ENCODE results near the gene PRKCZ. TPM values are rescaled to one million over a fixed set of nuclear protein-coding genes. Genes with fewer than 3 reads are reported as not detected.

The PRKCZ gene
- total RNA-seq, 3 donors from 2014 or later (not counting 1 experiment from before 2014, with no cell fraction given): 25.1 to 37.1 (median 30.5) TPM

DNA sequence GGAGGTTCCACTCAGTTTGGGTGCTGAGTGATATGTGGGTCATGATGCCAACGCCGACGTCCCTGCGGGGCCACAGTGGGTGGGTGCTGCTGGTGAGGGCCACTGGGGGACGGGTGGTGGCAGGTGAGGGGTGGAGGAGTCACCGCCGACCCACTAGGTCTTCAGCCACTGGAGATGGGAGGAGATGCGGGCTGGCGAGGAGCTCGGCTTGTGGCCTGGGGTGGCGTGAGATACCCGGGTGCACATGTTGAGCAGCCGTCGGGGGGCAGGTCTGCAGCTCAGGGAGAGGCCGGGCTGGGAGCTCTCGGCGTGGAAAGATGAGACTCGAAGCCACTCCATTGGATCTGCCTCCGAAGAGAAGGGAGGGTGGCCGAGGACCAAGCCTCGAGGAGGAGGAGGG is 103.8 kb downstream of the PRKCZ start:
- Mint-ChIP-seq H3K36me3 (no peaks in the 10 kb centered on the region), H3K9me3 (peaks cover 0 to 3% of the 10 kb centered on the region in 2 donors), H3K4me1 (peaks cover 0 to 7% of the 10 kb centered on the region in 2 donors), H3K27ac (no peak overlapping the region), H3K27me3 (ENCODE audit: low read depth in 2 of 2) (no peaks in the 10 kb centered on the region), H3K4me3 (no peak overlapping the region)
- Histone ChIP-seq H3K27ac (ENCODE audit: low read length) (no peak overlapping the region), H3K4me3 (ENCODE audit: low read length) (no peak overlapping the region), H3K9me3 (ENCODE audit: control insufficient read depth, insufficient read depth, low read length) (no peaks in the 10 kb centered on the region), H3K36me3 (ENCODE audit: control insufficient read depth, insufficient read depth, low read length) (peaks cover 14% of the 10 kb centered on the region), H3K4me1 (ENCODE audit: control insufficient read depth, insufficient read depth, low read length) (peaks cover 20% of the 10 kb centered on the region), H3K27me3 (ENCODE audit: control insufficient read depth, insufficient read depth, low read length) (no peaks in the 10 kb centered on the region)
- WGBS (ENCODE audit: insufficient coverage): 95% methylated on average over 21 of the region's 21 CpGs
- TF ChIP-seq, protein P1, sequence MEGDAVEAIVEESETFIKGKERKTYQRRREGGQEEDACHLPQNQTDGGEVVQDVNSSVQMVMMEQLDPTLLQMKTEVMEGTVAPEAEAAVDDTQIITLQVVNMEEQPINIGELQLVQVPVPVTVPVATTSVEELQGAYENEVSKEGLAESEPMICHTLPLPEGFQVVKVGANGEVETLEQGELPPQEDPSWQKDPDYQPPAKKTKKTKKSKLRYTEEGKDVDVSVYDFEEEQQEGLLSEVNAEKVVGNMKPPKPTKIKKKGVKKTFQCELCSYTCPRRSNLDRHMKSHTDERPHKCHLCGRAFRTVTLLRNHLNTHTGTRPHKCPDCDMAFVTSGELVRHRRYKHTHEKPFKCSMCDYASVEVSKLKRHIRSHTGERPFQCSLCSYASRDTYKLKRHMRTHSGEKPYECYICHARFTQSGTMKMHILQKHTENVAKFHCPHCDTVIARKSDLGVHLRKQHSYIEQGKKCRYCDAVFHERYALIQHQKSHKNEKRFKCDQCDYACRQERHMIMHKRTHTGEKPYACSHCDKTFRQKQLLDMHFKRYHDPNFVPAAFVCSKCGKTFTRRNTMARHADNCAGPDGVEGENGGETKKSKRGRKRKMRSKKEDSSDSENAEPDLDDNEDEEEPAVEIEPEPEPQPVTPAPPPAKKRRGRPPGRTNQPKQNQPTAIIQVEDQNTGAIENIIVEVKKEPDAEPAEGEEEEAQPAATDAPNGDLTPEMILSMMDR (IDR thresholded peaks at IDR 0.05): no peak
- ATAC-seq (no peak), DNase-seq (no peak)
- intact Hi-C loops (cut with micrococcal nuclease): no loop called here

DNA sequence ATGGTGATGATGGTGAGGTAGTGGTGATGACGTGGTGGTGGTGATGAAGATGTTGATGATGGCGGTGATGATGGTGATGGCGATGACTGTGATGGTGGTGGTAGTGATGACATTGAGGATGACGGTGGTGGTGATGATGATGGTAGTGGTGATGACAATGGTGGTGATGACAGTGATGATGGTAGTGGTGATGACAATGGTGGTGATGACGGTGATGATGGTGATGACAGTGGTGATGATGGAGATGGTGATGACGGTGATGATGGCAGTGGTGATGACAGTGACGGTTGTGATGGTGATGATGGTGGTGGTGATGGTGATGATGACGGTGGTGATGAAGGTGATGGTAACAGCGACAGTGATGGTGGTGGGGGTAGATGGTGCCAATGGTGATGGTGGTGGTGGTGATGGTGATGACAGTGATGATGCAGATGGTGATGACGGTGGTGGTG is 105.0 kb downstream of the PRKCZ start:
- Histone ChIP-seq H3K27ac (ENCODE audit: low read length) (no peak overlapping the region), H3K4me1 (ENCODE audit: control insufficient read depth, insufficient read depth, low read length) (peaks cover 11% of the 10 kb centered on the region), H3K36me3 (ENCODE audit: control insufficient read depth, insufficient read depth, low read length) (peaks cover 14% of the 10 kb centered on the region), H3K4me3 (ENCODE audit: low read length) (no peak overlapping the region), H3K27me3 (ENCODE audit: control insufficient read depth, insufficient read depth, low read length) (no peaks in the 10 kb centered on the region), H3K9me3 (ENCODE audit: control insufficient read depth, insufficient read depth, low read length) (no peaks in the 10 kb centered on the region)
- Mint-ChIP-seq H3K9me3 (peaks cover 0 to 3% of the 10 kb centered on the region in 2 donors), H3K4me3 (no peak overlapping the region), H3K36me3 (no peaks in the 10 kb centered on the region), H3K27ac (no peak overlapping the region), H3K27me3 (ENCODE audit: low read depth in 2 of 2) (no peaks in the 10 kb centered on the region), H3K4me1 (peaks cover 4 to 12% of the 10 kb centered on the region in 2 donors)
- 98% methylated on average over 10 of the region's 10 CpGs for WGBS (ENCODE audit: insufficient coverage)
- ATAC-seq (no peak), DNase-seq (no peak)
- intact Hi-C loops (cut with micrococcal nuclease): no loop called here
- TF ChIP-seq, protein P1 (IDR thresholded peaks at IDR 0.05): no peak

DNA sequence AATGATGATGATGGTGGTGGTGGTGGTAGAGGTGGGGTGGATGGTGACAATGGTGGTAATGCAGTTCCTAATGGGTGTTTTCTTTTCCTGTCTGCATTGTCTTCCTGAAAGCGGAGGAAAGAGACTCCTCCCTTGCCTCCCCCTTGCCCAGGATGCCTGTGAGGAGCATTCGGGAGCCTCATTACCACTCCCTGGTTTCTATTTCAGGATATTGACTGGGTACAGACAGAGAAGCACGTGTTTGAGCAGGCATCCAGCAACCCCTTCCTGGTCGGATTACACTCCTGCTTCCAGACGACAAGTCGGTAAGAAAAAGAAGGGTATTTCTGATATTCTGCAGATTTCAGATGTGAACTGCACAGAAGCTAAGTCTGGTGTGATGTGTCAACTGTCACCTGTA is 105.6 kb downstream of the PRKCZ start:
- Histone ChIP-seq H3K9me3 (ENCODE audit: control insufficient read depth, insufficient read depth, low read length) (no peaks in the 10 kb centered on the region), H3K36me3 (ENCODE audit: control insufficient read depth, insufficient read depth, low read length) (peaks cover 14% of the 10 kb centered on the region), H3K27ac (ENCODE audit: low read length) (no peak overlapping the region), H3K4me1 (ENCODE audit: control insufficient read depth, insufficient read depth, low read length) (peaks cover 11% of the 10 kb centered on the region), H3K27me3 (ENCODE audit: control insufficient read depth, insufficient read depth, low read length) (no peaks in the 10 kb centered on the region), H3K4me3 (ENCODE audit: low read length) (no peak overlapping the region)
- ATAC-seq: no peak
- Mint-ChIP-seq H3K4me3 (no peak overlapping the region), H3K27ac (no peak overlapping the region), H3K36me3 (no peaks in the 10 kb centered on the region), H3K4me1 (peaks cover 6 to 18% of the 10 kb centered on the region in 2 donors), H3K9me3 (peaks cover 0 to 3% of the 10 kb centered on the region in 2 donors), H3K27me3 (ENCODE audit: low read depth in 2 of 2) (no peaks in the 10 kb centered on the region)
- TF ChIP-seq, protein P1 (IDR thresholded peaks at IDR 0.05): no peak
- intact Hi-C loops (cut with micrococcal nuclease): no loop called here
- DNase-seq: no peak
- 91% methylated on average over 6 of the region's 6 CpGs for WGBS (ENCODE audit: insufficient coverage)

DNA sequence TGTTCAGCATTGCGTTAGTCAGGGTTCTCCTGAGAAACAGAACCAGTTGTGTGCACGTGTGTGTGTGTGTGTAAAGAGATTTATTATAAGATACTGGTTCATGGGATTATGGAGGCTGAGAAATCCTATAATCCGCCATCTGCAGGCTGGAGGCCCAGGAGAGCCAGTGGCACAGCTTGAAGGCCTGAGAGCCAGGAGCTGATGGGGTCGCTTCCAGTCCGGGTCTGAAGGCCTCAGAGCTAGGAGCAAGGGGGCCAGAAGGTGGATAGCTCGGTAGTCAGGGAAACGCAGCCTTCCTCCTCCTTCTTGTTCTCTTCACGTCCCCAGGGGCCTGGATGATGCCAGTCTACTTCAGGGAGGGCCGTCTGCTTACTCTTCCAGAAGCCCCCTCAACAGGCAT is 106.7 kb downstream of the PRKCZ start:
- H3K9me3 Mint-ChIP-seq: peaks cover 0 to 3% of the 10 kb centered on the region in 2 donors
- WGBS (ENCODE audit: insufficient coverage): 84% methylated on average over 9 of the region's 9 CpGs

More for the DNA sequence above, 106.7 kb downstream of the PRKCZ start:
- Histone ChIP-seq H3K9me3 (ENCODE audit: control insufficient read depth, insufficient read depth, low read length) (no peaks in the 10 kb centered on the region), H3K27ac (ENCODE audit: low read length) (no peak overlapping the region), H3K27me3 (ENCODE audit: control insufficient read depth, insufficient read depth, low read length) (no peaks in the 10 kb centered on the region), H3K4me3 (ENCODE audit: low read length) (no peak overlapping the region), H3K4me1 (ENCODE audit: control insufficient read depth, insufficient read depth, low read length) (peaks cover 11% of the 10 kb centered on the region), H3K36me3 (ENCODE audit: control insufficient read depth, insufficient read depth, low read length) (peaks cover 14% of the 10 kb centered on the region)
- no peak overlapping the region for H3K27ac Mint-ChIP-seq
- H3K27me3 Mint-ChIP-seq (ENCODE audit: low read depth in 2 of 2): no peaks in the 10 kb centered on the region
- H3K4me3 Mint-ChIP-seq: no peak overlapping the region
- H3K4me1 Mint-ChIP-seq: peaks cover 6 to 19% of the 10 kb centered on the region in 2 donors
- H3K36me3 Mint-ChIP-seq: no peaks in the 10 kb centered on the region
- intact Hi-C loops (cut with micrococcal nuclease): no loop called here
- ATAC-seq (no peak), DNase-seq (no peak)
- TF ChIP-seq, protein P1 (IDR thresholded peaks at IDR 0.05): no peak
